ENCODE results near the gene MIA. TPM values are rescaled to one million over a fixed set of nuclear protein-coding genes. Genes with fewer than 3 reads are reported as not detected.

Gene MIA
- total RNA-seq, 2 donors from 2014 or later, result 0.97 to 1.8 TPM

Other genes with a start within 250 kb of the MIA start
- 10 to 100 TPM; 23.5 to 24.4 TPM for gene SHKBP1, start 198.6 kb upstream of the MIA start, total RNA-seq
- gene LTBP4, start 174.2 kb upstream of the MIA start, total RNA-seq, result 100 to 1,000 TPM; 272 to 361 TPM
- 10 to 100 TPM; 17.6 to 24.6 TPM for gene NUMBL, start 84.9 kb upstream of the MIA start, total RNA-seq
- 10 to 100 TPM; 20.1 to 32.0 TPM for gene COQ8B, start 58.6 kb upstream of the MIA start, total RNA-seq
- gene ITPKC, start 58.4 kb upstream of the MIA start, total RNA-seq, result 10 to 100 TPM; 12.4 to 17.6 TPM
- gene ACTMAP, start 25.0 kb upstream of the MIA start, total RNA-seq, result 1 to 10 TPM; 4.2 to 6.2 TPM
- gene SNRPA, start 24.3 kb upstream of the MIA start, total RNA-seq, result 10 to 100 TPM; 23.1 to 34.9 TPM
- gene RAB4B, start 2.7 kb downstream of the MIA start, total RNA-seq, result 10 to 100 TPM; 15.9 to 17.5 TPM
- gene EGLN2, start 23.7 kb downstream of the MIA start, total RNA-seq, result 10 to 100 TPM; 66.7 to 67.5 TPM
- gene CYP2A6, start 74.9 kb downstream of the MIA start, total RNA-seq, result not detected
- not detected for gene CYP2A7, start 106.7 kb downstream of the MIA start, total RNA-seq
- gene CYP2B6, start 215.8 kb downstream of the MIA start, total RNA-seq, result under 1 TPM in 1 of 2 donors, not detected in 1; 0.12 TPM

All from left cardiac atrium (tissue), 2 donors.